ENCODE measurements around the gene AP4B1. TPM values are rescaled to one million over a fixed set of nuclear protein-coding genes. Genes with fewer than 3 reads are reported as not detected.

The AP4B1 gene
- total and polyA plus RNA-seq, 9 of the 15 experiments (the other 6 are each of a cell fraction or from before 2014, with no cell fraction given), result 15.8 to 36.5 (median 24.6) TPM

- FAIRE-seq (no peak), DNase-seq (ENCODE audit: extremely low read depth in 1 of 4, low spot score in 3 of 4) (no peak), ATAC-seq (no peak)
- no peaks in the 10 kb centered on the region for H3K79me2 ChIP-seq (ENCODE audit: control insufficient read depth, insufficient read depth, low read length)
- H3K9me1 ChIP-seq (ENCODE audit: control insufficient read depth, insufficient read depth, low read length), result no peaks in the 10 kb centered on the region
- H4K20me1 ChIP-seq (replicated peaks; ENCODE audit: control insufficient read depth, insufficient read depth, low read length), result no peaks in the 10 kb centered on the region
- TF ChIP-seq ERF (CRISPR knock-in tag; IDR thresholded peaks at IDR 0.05) (no peak), HCFC1 (IDR thresholded peaks at IDR 0.05; ENCODE audit: low read depth, low read length) (no peak), ETV1 (tag; conservative IDR thresholded peaks at IDR 0.05; ENCODE audit: low read depth) (no peak), JUND (IDR thresholded peaks at IDR 0.05; ENCODE audit: borderline replicate concordance, low read depth, low read length) (no peak), JUND (tag; IDR thresholded peaks at IDR 0.05; ENCODE audit: borderline replicate concordance, low read depth, low read length) (no peak)
- no peak overlapping the region for H3K4me2 ChIP-seq (ENCODE audit: insufficient read depth, low read length)
- WGBS (ENCODE audit: insufficient coverage, low coverage, missing lambda C conversion rate), result 76% methylated on average over 8 of the region's 8 CpGs
- no TSS peak for BruUV-seq (replicated peaks)
- no peak overlapping the region for H3K27ac ChIP-seq (ENCODE audit: extremely low read depth, low read depth, low read length)
- H3K9me3 ChIP-seq (replicated peaks; ENCODE audit: control insufficient read depth, insufficient read depth, low read depth, low read length), result no peaks in the 10 kb centered on the region
- no peak overlapping the region for H3K9ac ChIP-seq (ENCODE audit: insufficient read depth in 1 of 2, low read depth in 2 of 2, low read length in 2 of 2)
- in situ Hi-C loops (cut with MboI) (no loop called here), intact Hi-C loops (cut with micrococcal nuclease) (no loop called here)
- H3K27me3 ChIP-seq (ENCODE audit: control insufficient read depth in 2 of 2, insufficient read depth in 2 of 2, low read length in 2 of 2), result no peaks in the 10 kb centered on the region
- H3K36me3 ChIP-seq (ENCODE audit: control insufficient read depth, insufficient read depth, low read length), result peaks cover 57% of the 10 kb centered on the region
- CTCF ChIA-PET (ENCODE audit: low intra/inter-chr PET ratio), result no interaction called here
- H3K4me1 ChIP-seq (replicated peaks in 1 of 2; ENCODE audit: control insufficient read depth in 2 of 2, insufficient read depth in 2 of 2, low read length in 2 of 2), result no peaks in the 10 kb centered on the region
- no peak overlapping the region for H2AFZ ChIP-seq (ENCODE audit: low read depth, low read length)
- POLR2A ChIA-PET, result interaction anchor here (1.0 to 2.5 kb wide), 3 partner anchors 9 to 14 kb away, joined by 4 to 8 read pairs (median 6); partner anchors contain the start of genes AP4B1 and DCLRE1B
- H3K4me3 ChIP-seq, result no peak overlapping the region
Measured at GRCh38 chr1:113895961-113896360, 8.6 kb downstream of the AP4B1 start.

DNA sequence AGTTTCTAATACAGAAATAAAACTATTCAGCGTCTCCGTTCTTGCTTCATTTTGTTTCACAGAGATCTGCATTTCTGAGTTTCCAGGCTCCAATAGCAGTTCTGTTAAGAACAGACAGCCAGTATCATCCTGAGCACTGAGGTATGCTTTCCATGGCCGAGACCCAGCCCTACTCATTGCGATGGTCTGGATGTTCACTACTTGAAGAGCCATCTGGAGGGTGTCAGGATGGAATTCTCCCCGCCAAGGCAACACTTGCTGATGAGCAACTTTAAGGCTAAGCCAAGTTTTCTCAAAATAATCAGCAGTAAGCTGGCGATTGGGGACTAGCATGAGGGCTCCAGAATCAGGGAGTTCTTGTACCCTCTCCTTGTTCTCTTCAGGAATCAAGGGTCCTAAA is 9.5 kb downstream of the AP4B1 start:
- WGBS (ENCODE audit: insufficient coverage, low coverage, missing lambda C conversion rate), result 92% methylated on average over 6 of the region's 6 CpGs
- intact Hi-C loops (cut with micrococcal nuclease) (no loop called here), in situ Hi-C loops (cut with MboI) (no loop called here)
- Histone ChIP-seq H3K4me2 (ENCODE audit: insufficient read depth, low read length) (no peak overlapping the region), H3K9me3 (replicated peaks; ENCODE audit: control insufficient read depth, insufficient read depth, low read depth, low read length) (no peaks in the 10 kb centered on the region), H3K79me2 (ENCODE audit: control insufficient read depth, insufficient read depth, low read length) (no peaks in the 10 kb centered on the region), H3K27ac (ENCODE audit: extremely low read depth, low read depth, low read length) (no peak overlapping the region), H3K27me3 (ENCODE audit: control insufficient read depth in 2 of 2, insufficient read depth in 2 of 2, low read length in 2 of 2) (no peaks in the 10 kb centered on the region), H3K9ac (ENCODE audit: insufficient read depth in 1 of 2, low read depth in 2 of 2, low read length in 2 of 2) (no peak overlapping the region), H3K9me1 (ENCODE audit: control insufficient read depth, insufficient read depth, low read length) (no peaks in the 10 kb centered on the region), H2AFZ (ENCODE audit: low read depth, low read length) (no peak overlapping the region), H4K20me1 (replicated peaks; ENCODE audit: control insufficient read depth, insufficient read depth, low read length) (no peaks in the 10 kb centered on the region), H3K4me1 (replicated peaks in 1 of 2; ENCODE audit: control insufficient read depth in 2 of 2, insufficient read depth in 2 of 2, low read length in 2 of 2) (no peaks in the 10 kb centered on the region), H3K4me3 (no peak overlapping the region), H3K36me3 (ENCODE audit: control insufficient read depth, insufficient read depth, low read length) (peaks cover 51% of the 10 kb centered on the region)
- ChIA-PET POLR2A (interaction anchor here (0.9 to 2.5 kb wide), 4 partner anchors 9 to 26 kb away, joined by 4 to 8 read pairs (median 5); partner anchors contain the start of genes AP4B1 and DCLRE1B), CTCF (ENCODE audit: low intra/inter-chr PET ratio) (no interaction called here)
- FAIRE-seq (no peak), DNase-seq (ENCODE audit: extremely low read depth in 1 of 4, low spot score in 3 of 4) (no peak), ATAC-seq (no peak)
- TSS peak; percentile 21 for BruUV-seq (replicated peaks)
- TF ChIP-seq BACH1 (tag; IDR thresholded peaks at IDR 0.05) (no peak), SMARCE1 (IDR thresholded peaks at IDR 0.05) (no peak), MCM5 (IDR thresholded peaks at IDR 0.05; ENCODE audit: low read depth) (no peak), ADNP (tag; IDR thresholded peaks at IDR 0.05) (no peak), ZNF347 (CRISPR knock-in tag; IDR thresholded peaks at IDR 0.05; ENCODE audit: low read depth) (no peak), SMAD2 (IDR thresholded peaks at IDR 0.05; ENCODE audit: low read depth, low read length) (no peak), TSHZ1 (CRISPR knock-in tag; IDR thresholded peaks at IDR 0.05) (no peak), FOXA3 (CRISPR knock-in tag; conservative IDR thresholded peaks at IDR 0.05 in 1 of 2, IDR thresholded peaks at IDR 0.05 in 1 of 2) (no peak)

All from K562 (cell line).